ENCODE data around the gene BCAR1. TPM values are rescaled to one million over a fixed set of nuclear protein-coding genes. Genes with fewer than 3 reads are reported as not detected.
"Not testable (repeated sequence)": the region's sequence is repeated elsewhere in the genome, so short reads cannot be mapped to it uniquely, and the experiment has no call there.

The BCAR1 gene
- polyA plus RNA-seq, 1 donor (not counting 4 experiments of a cell fraction or from before 2014, with no cell fraction given) = 17.8 TPM

DNA sequence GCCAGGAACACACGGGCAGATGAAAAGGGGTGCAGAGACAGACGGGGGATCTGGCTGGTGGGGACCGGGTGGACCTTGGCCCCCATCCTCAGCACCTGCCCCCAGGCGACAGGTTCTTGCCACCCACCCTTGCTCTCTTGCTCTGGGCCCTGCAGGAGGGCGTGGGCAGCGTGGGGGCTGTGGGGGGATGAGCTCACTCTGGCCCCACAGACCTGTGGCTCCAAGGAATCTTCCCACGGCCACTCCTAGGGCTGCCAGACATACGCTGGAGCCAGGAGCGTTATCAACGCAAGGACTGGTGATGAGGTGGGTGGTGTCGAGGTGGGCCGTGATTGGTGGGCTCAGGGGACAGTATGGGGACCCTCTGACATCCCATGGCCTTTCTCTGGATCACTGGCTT lies 26.3 kb downstream of the BCAR1 start:
- H3K27ac ChIP-seq (ENCODE audit: control insufficient read depth, insufficient read depth, low read length) = no peak overlapping the region
- no peaks in the 10 kb centered on the region for H3K9me1 ChIP-seq (ENCODE audit: control insufficient read depth, extremely low read depth, insufficient read depth, low read length)
- TF ChIP-seq, protein P1, sequence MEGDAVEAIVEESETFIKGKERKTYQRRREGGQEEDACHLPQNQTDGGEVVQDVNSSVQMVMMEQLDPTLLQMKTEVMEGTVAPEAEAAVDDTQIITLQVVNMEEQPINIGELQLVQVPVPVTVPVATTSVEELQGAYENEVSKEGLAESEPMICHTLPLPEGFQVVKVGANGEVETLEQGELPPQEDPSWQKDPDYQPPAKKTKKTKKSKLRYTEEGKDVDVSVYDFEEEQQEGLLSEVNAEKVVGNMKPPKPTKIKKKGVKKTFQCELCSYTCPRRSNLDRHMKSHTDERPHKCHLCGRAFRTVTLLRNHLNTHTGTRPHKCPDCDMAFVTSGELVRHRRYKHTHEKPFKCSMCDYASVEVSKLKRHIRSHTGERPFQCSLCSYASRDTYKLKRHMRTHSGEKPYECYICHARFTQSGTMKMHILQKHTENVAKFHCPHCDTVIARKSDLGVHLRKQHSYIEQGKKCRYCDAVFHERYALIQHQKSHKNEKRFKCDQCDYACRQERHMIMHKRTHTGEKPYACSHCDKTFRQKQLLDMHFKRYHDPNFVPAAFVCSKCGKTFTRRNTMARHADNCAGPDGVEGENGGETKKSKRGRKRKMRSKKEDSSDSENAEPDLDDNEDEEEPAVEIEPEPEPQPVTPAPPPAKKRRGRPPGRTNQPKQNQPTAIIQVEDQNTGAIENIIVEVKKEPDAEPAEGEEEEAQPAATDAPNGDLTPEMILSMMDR (optimal IDR thresholded peaks at IDR 0.05 in 1 of 3, IDR thresholded peaks at IDR 0.05 in 1 of 3, conservative IDR thresholded peaks at IDR 0.05 in 1 of 3; ENCODE audit: extremely low read depth in 1 of 3, insufficient read depth in 2 of 3, low read length in 3 of 3) = no peak
- TF ChIP-seq EZH2 (IDR thresholded peaks at IDR 0.05; ENCODE audit: low read length) = no peak
- H2AFZ ChIP-seq (ENCODE audit: control insufficient read depth, low read length) = no peak overlapping the region
- FAIRE-seq = no peak
- peaks cover 13 to 15% of the 10 kb centered on the region in 2 experiments for H3K36me3 ChIP-seq (ENCODE audit: control insufficient read depth in 2 of 2, extremely low read depth in 1 of 2, insufficient read depth in 2 of 2, low read length in 2 of 2)
- no peaks in the 10 kb centered on the region for H3K9me3 ChIP-seq (ENCODE audit: control insufficient read depth, low read depth, low read length)
- peaks cover 4% of the 10 kb centered on the region for H4K20me1 ChIP-seq (ENCODE audit: control insufficient read depth, extremely low read depth, insufficient read depth, low read length)
- H3K4me2 ChIP-seq (ENCODE audit: control insufficient read depth, extremely low read depth, insufficient read depth, low read depth, low read length) = no peak overlapping the region
- peaks cover 13% of the 10 kb centered on the region for H3K27me3 ChIP-seq (ENCODE audit: control insufficient read depth, extremely low read depth, insufficient read depth, low read length)
- no peak overlapping the region for H3K9ac ChIP-seq (ENCODE audit: control insufficient read depth, extremely low read depth, insufficient read depth, low read length)
- H3K4me3 ChIP-seq (ENCODE audit: control insufficient read depth in 2 of 3, extremely low read depth in 1 of 3, insufficient read depth in 2 of 3, low read depth in 1 of 3, low read length in 3 of 3) = no peak overlapping the region
- no peaks in the 10 kb centered on the region for H3K4me1 ChIP-seq (ENCODE audit: control insufficient read depth, extremely low read depth, insufficient read depth, low read length)
- no peaks in the 10 kb centered on the region for H3K79me2 ChIP-seq (ENCODE audit: control insufficient read depth, insufficient read depth, low read length)
- no peak for DNase-seq (ENCODE audit: low read depth, low spot score)
- dilution Hi-C loops (cut with MboI; ENCODE audit: extremely low pct_ligation_motif_present, low sequenced_read_pairs) = loop anchor here (25.0 kb wide), 1 partner anchor 162 kb away; no protein-coding TSS in a partner anchor

DNA sequence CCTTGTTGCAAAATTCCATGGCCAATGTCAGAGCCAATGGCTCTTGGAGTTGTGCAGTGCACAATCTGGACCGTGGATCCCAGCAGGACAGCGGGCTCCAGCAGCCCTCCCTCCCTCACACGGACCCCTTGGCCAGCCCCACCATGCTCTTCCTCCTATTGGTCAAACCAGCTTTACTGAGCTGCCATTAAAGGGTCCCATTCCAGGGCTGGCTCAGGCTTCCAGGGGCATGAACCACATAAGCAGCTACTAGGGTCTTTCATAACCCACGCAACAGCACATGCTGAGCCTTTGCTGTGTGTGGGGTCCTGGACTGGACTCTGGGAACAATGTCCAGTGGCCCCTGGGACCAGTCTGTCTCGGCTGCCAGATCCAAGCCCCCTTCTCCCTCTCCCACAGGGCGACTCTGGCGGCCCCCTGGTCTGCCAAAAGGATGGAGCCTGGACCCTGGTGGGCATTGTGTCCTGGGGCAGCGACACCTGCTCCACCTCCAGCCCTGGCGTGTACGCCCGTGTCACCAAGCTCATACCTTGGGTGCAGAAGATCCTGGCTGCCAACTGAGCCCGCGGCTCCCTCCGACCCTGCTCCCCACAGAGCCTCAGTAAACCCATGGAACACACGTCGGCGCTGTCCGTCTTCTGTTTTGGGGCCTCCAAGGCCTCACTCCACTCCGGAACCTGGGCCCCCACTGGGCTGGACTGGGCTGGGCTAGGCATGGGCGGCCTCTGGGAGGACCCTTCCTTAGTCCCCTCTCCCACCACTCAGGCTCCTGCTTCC lies 26.9 kb downstream of the BCAR1 start:
- no peak overlapping the region for H3K4me3 ChIP-seq (ENCODE audit: control insufficient read depth in 2 of 3, extremely low read depth in 1 of 3, insufficient read depth in 2 of 3, low read depth in 1 of 3, low read length in 3 of 3)
- DNase-seq (ENCODE audit: low read depth, low spot score) (no peak), FAIRE-seq (no peak)
- no peaks in the 10 kb centered on the region for H3K9me3 ChIP-seq (ENCODE audit: control insufficient read depth, low read depth, low read length)
- no peak overlapping the region for H3K27ac ChIP-seq (ENCODE audit: control insufficient read depth, insufficient read depth, low read length)
- TF ChIP-seq EZH2 (IDR thresholded peaks at IDR 0.05; ENCODE audit: low read length) = no peak
- TF ChIP-seq, protein P1 (optimal IDR thresholded peaks at IDR 0.05 in 1 of 3, IDR thresholded peaks at IDR 0.05 in 1 of 3, conservative IDR thresholded peaks at IDR 0.05 in 1 of 3; ENCODE audit: extremely low read depth in 1 of 3, insufficient read depth in 2 of 3, low read length in 3 of 3) = no peak
- peaks cover 13% of the 10 kb centered on the region for H3K27me3 ChIP-seq (ENCODE audit: control insufficient read depth, extremely low read depth, insufficient read depth, low read length)
- no peak overlapping the region for H2AFZ ChIP-seq (ENCODE audit: control insufficient read depth, low read length)
- no peaks in the 10 kb centered on the region for H3K4me1 ChIP-seq (ENCODE audit: control insufficient read depth, extremely low read depth, insufficient read depth, low read length)
- peaks cover 4% of the 10 kb centered on the region for H4K20me1 ChIP-seq (ENCODE audit: control insufficient read depth, extremely low read depth, insufficient read depth, low read length)
- no peaks in the 10 kb centered on the region for H3K9me1 ChIP-seq (ENCODE audit: control insufficient read depth, extremely low read depth, insufficient read depth, low read length)
- H3K79me2 ChIP-seq (ENCODE audit: control insufficient read depth, insufficient read depth, low read length) = no peaks in the 10 kb centered on the region
- no peak overlapping the region for H3K4me2 ChIP-seq (ENCODE audit: control insufficient read depth, extremely low read depth, insufficient read depth, low read depth, low read length)
- dilution Hi-C loops (cut with MboI; ENCODE audit: extremely low pct_ligation_motif_present, low sequenced_read_pairs) = loop anchor here (25.0 kb wide), 1 partner anchor 163 kb away; no protein-coding TSS in a partner anchor
- H3K36me3 ChIP-seq (ENCODE audit: control insufficient read depth in 2 of 2, extremely low read depth in 1 of 2, insufficient read depth in 2 of 2, low read length in 2 of 2) = peaks cover 8 to 9% of the 10 kb centered on the region in 2 experiments
- no peak overlapping the region for H3K9ac ChIP-seq (ENCODE audit: control insufficient read depth, extremely low read depth, insufficient read depth, low read length)

DNA sequence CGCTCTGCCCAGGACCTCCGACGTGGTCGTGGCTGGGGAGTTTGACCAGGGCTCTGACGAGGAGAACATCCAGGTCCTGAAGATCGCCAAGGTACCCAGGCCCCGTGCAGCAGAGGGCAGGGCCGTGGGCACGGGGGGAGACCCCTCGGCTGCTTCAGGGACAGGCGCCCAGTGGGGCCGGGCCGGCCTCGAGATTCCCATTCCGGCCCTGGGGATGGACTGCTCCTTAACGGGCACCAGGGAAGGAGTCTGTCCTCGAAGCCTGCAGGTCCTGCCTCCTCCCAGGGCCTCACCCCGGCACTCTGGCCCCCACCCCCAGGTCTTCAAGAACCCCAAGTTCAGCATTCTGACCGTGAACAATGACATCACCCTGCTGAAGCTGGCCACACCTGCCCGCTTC lies 28.3 kb downstream of the BCAR1 start:
- H3K27ac ChIP-seq (ENCODE audit: control insufficient read depth, insufficient read depth, low read length); FAIRE-seq; dilution Hi-C loops (cut with MboI; ENCODE audit: extremely low pct_ligation_motif_present, low sequenced_read_pairs): not testable (repeated sequence)

More for the DNA sequence above, 28.3 kb downstream of the BCAR1 start:
- peaks cover 13% of the 10 kb centered on the region for H3K27me3 ChIP-seq (ENCODE audit: control insufficient read depth, extremely low read depth, insufficient read depth, low read length)
- not testable (repeated sequence) for H2AFZ ChIP-seq (ENCODE audit: control insufficient read depth, low read length); H3K9me3 ChIP-seq (ENCODE audit: control insufficient read depth, low read depth, low read length); H4K20me1 ChIP-seq (ENCODE audit: control insufficient read depth, extremely low read depth, insufficient read depth, low read length); H3K36me3 ChIP-seq (ENCODE audit: control insufficient read depth in 2 of 2, extremely low read depth in 1 of 2, insufficient read depth in 2 of 2, low read length in 2 of 2); H3K4me3 ChIP-seq (ENCODE audit: control insufficient read depth in 2 of 3, extremely low read depth in 1 of 3, insufficient read depth in 2 of 3, low read depth in 1 of 3, low read length in 3 of 3); H3K4me1 ChIP-seq (ENCODE audit: control insufficient read depth, extremely low read depth, insufficient read depth, low read length); H3K9ac ChIP-seq (ENCODE audit: control insufficient read depth, extremely low read depth, insufficient read depth, low read length); H3K79me2 ChIP-seq (ENCODE audit: control insufficient read depth, insufficient read depth, low read length); DNase-seq (ENCODE audit: low read depth, low spot score); H3K4me2 ChIP-seq (ENCODE audit: control insufficient read depth, extremely low read depth, insufficient read depth, low read depth, low read length); H3K9me1 ChIP-seq (ENCODE audit: control insufficient read depth, extremely low read depth, insufficient read depth, low read length)

All from keratinocyte (primary cell).